MCF 10A (cell line): ENCODE data around the gene SLC30A2. TPM values are rescaled to one million over a fixed set of nuclear protein-coding genes. Genes with fewer than 3 reads are reported as not detected.

Experiments used
- total RNA-seq: library from RNA; stranded (reverse); gene quantifications from 2 replicates; pipeline ENCODE4 v1.2.3, GENCODE V29; 2022

SLC30A2 gene
- total RNA-seq, 1 experiment from 2014 or later, result not detected

Other genes starting within 250 kb of the SLC30A2 start
- gene SELENON, start 245.9 kb downstream of the SLC30A2 start, total RNA-seq, result 21.8 and 25.5 TPM in 2 replicates
- gene MTFR1L, start 226.2 kb downstream of the SLC30A2 start, total RNA-seq, result 39.3 and 42.2 TPM in 2 replicates
- 5.2 and 9.4 TPM in 2 replicates for gene AUNIP, start 186.7 kb downstream of the SLC30A2 start, total RNA-seq
- gene PAQR7, start 170.4 kb downstream of the SLC30A2 start, total RNA-seq, result 3.8 and 4.4 TPM in 2 replicates
- gene STMN1, start 139.7 kb downstream of the SLC30A2 start, total RNA-seq, result 99.3 and 137 TPM in 2 replicates
- gene PAFAH2, start 48.1 kb downstream of the SLC30A2 start, total RNA-seq, result 12.8 and 22.3 TPM in 2 replicates
- not detected in 2 replicates for gene EXTL1, start 24.3 kb downstream of the SLC30A2 start, total RNA-seq
- gene TRIM63, start 21.5 kb upstream of the SLC30A2 start, total RNA-seq, result not detected in 2 replicates
- 10.8 and 10.9 TPM in 2 replicates for gene PDIK1L, start 65.7 kb upstream of the SLC30A2 start, total RNA-seq
- not detected in 2 replicates for gene FAM110D, start 113.0 kb upstream of the SLC30A2 start, total RNA-seq
- gene C1orf232, start 122.8 kb upstream of the SLC30A2 start, total RNA-seq, result not detected in 2 replicates
- 61.5 and 82.6 TPM in 2 replicates for gene ZNF593, start 123.8 kb upstream of the SLC30A2 start, total RNA-seq
- gene ZNF593OS, start 125.7 kb upstream of the SLC30A2 start, total RNA-seq, result not detected in 2 replicates
- 31.0 and 35.5 TPM in 2 replicates for gene CNKSR1, start 131.4 kb upstream of the SLC30A2 start, total RNA-seq
- gene CATSPER4, start 144.5 kb upstream of the SLC30A2 start, total RNA-seq, result not detected in 2 replicates
- gene CEP85, start 188.1 kb upstream of the SLC30A2 start, total RNA-seq, result 11.1 and 12.2 TPM in 2 replicates
- 133 and 170 TPM in 2 replicates for gene SH3BGRL3, start 234.0 kb upstream of the SLC30A2 start, total RNA-seq